ENCODE data around the gene AUTS2. TPM values are rescaled to one million over a fixed set of nuclear protein-coding genes. Genes with fewer than 3 reads are reported as not detected.

Gene AUTS2
- total and polyA plus RNA-seq, 2 of the 8 experiments (the other 6 are each of a cell fraction or from before 2014, with no cell fraction given) = 25.9 to 101 TPM

GRCh38 chr7:70761711-70762328, 1163.5 kb downstream of the AUTS2 start (continued):
- TF ChIP-seq ATF2 (IDR thresholded peaks at IDR 0.05; ENCODE audit: low read length) (no peak), TAF1 (IDR thresholded peaks at IDR 0.05; ENCODE audit: low read depth, low read length) (no peak)
